Psoas muscle (tissue), 8 donors: ENCODE results near the gene SLC25A43. TPM values are rescaled to one million over a fixed set of nuclear protein-coding genes. Genes with fewer than 3 reads are reported as not detected.

ENCODE experiments used
- ATAC-seq, 4 donors: fragments of 200-7000 bp; cut with Tn5 transposase; one replicate each; pipeline ENCODE4 v1.9.1; 2020; ENCODE audit warnings: moderate library complexity in 3 of 4, mild to moderate bottlenecking in 2 of 4
- DNase-seq, 2 donors: peaks; one replicate each; pipeline ENCODE4 v3.0.0-alpha.2; 2020
- H3K27ac ChIP-seq: fragments of 200-600 bp; one replicate; pipeline ENCODE4 v1.8.0; 2022
- H3K27me3 ChIP-seq, 3 donors: fragments of 200-600 bp in 1 of 3; one replicate each; pipeline versions ENCODE4 v1.6.1 to v1.8.0; 2013 to 2022; ENCODE audit warnings: low read length in 2 of 3, mild to moderate bottlenecking in 2 of 3, moderate library complexity in 1 of 3; ENCODE audit not compliant: insufficient read depth in 3 of 3
- H3K36me3 ChIP-seq, 2 donors: fragments of 200-600 bp in 1 of 2; one replicate each; pipeline versions ENCODE4 v1.6.1 to v1.8.0; 2013 to 2022; ENCODE audit warnings: low read depth in 1 of 2, mild to moderate bottlenecking in 1 of 2, moderate library complexity in 1 of 2; ENCODE audit not compliant: insufficient read depth in 1 of 2
- H3K4me1 ChIP-seq: fragments of 200-600 bp; one replicate; pipeline ENCODE4 v1.8.0; 2022
- H3K4me3 ChIP-seq: fragments of 200-600 bp; one replicate; pipeline ENCODE4 v1.8.0; 2022; ENCODE audit warnings: mild to moderate bottlenecking
- H3K9me3 ChIP-seq: fragments of 200-600 bp; one replicate; pipeline ENCODE4 v1.8.0; 2022
- WGBS, 3 donors: extraction: QIAGEN DNeasy Blood & Tissue Kit; methylation state at CpG; one replicate each; pipeline versions ENCODE4 v1.1.6 to v1.1.7; 2013; 5-methylcytosine and 5-hydroxymethylcytosine counted together
- intact Hi-C, 2 donors: fragments of 100-400 bp; cut with DNase I; formaldehyde crosslinking; loops; one replicate each; pipeline versions ENCODE4 v1.11.0 to v1.14.2; 2022
- polyA plus RNA-seq, 3 donors: library from polyadenylated mRNA; stranded (reverse); fragments of 200-250 nt; gene quantifications; one replicate each; pipeline ENCODE4 v1.2.3, GENCODE V29; 2013
- total RNA-seq, 4 donors: library from RNA; stranded (reverse); fragmentation: NEBNext Ultra II Directional in 2 of 4; extraction: Animal tissue kit (Norgen Biotek cat#: 25700) in 2 of 4; gene quantifications; one replicate each; pipeline versions ENCODE4 v1.2.1 to v1.2.4, GENCODE V29; 2021 to 2023
- TF ChIP-seq, protein P1 (sequence below): fragments of 200-600 bp; IDR thresholded peaks from one replicate; pipeline ENCODE4 v1.8.0; 2022; ENCODE audit warnings: antibody characterized with exemption
- donor health status: healthy with polysubstance abuse.
- donor health status: DM: no; HTN: no; CAD: no; lungs with moderate emphysema.
- donor health status: Bipolar disorder and iron deficiency.
- donor health status: healthy.
- donor health status: DM: yes; HTN: yes; CAD: no.
- donor health status: DM: no; HTN: no; CAD: no.
- donor health status: DM: no; HTN: no; CAD: no.
- donor health status: DM: yes; HTN: yes; CAD: no.

The SLC25A43 gene
- total and polyA plus RNA-seq, 7 donors = 1.1 to 2.9 (median 1.6) TPM

DNA sequence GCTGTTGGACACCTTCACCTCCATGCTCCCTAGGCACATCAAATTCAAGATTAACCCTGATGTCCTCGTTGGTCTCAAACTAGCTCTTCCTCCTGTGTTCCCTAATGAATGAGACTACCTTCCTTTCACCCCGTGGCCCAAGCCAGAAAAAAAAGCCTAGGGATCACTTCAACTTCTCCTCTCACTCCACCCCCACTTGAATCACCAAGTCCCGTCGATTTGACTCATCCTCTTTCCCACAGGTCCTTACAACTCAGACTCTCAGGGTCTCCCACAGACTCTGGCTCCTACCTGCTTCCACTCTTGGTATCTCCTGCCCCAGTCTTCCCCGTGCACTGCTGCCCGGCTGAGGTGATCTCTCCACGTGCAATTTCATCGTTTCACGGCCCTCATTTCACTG is 8.5 kb downstream of the SLC25A43 start:
- WGBS, 3 donors = 71 to 91% (median 83%) methylated on average over 9 of the region's 9 CpGs
- DNase-seq (no peak), ATAC-seq (no peak)
- TF ChIP-seq, protein P1, sequence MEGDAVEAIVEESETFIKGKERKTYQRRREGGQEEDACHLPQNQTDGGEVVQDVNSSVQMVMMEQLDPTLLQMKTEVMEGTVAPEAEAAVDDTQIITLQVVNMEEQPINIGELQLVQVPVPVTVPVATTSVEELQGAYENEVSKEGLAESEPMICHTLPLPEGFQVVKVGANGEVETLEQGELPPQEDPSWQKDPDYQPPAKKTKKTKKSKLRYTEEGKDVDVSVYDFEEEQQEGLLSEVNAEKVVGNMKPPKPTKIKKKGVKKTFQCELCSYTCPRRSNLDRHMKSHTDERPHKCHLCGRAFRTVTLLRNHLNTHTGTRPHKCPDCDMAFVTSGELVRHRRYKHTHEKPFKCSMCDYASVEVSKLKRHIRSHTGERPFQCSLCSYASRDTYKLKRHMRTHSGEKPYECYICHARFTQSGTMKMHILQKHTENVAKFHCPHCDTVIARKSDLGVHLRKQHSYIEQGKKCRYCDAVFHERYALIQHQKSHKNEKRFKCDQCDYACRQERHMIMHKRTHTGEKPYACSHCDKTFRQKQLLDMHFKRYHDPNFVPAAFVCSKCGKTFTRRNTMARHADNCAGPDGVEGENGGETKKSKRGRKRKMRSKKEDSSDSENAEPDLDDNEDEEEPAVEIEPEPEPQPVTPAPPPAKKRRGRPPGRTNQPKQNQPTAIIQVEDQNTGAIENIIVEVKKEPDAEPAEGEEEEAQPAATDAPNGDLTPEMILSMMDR = no peak
- Histone ChIP-seq H3K27me3 (no peaks in the 10 kb centered on the region), H3K27ac (no peak overlapping the region), H3K4me3 (no peak overlapping the region), H3K9me3 (no peaks in the 10 kb centered on the region), H3K36me3 (no peaks in the 10 kb centered on the region), H3K4me1 (no peaks in the 10 kb centered on the region)
- intact Hi-C loops = no loop called here

DNA sequence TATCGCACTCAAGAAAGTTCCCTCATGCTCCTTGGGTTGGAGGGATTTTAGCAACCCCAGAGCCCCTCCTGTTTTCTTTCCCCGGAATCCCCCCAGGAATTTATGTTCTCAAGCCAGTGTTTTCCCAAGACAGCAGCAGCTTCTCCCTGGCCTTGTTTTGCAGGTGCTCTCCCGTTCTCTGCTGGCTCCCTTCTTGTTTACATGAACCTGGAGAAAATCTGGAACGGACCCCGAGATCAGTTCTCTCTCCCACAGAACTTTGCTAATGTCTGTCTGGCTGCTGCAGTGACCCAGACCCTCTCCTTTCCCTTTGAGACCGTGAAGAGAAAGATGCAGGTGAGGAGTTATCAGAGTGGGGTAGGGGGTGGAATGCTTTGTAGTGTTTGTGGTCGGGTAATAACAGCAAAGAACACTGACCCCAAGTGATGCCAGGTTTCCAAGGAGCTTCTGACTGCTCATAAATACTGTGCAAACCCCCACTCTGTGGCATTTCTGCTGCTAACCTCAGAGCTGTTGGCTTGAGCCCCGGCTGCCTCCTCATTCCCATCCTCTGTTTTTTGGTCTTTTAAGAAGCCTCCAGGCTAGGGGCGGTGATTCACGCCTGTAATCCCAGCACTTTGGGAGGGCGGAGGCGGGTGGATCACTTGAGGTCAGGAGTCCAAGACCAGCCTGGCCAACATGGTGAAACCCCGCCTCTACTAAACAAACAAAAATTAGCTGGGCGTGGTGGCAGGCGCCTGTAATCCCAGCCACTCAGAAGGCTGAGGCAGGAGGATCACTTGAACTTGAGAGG is 11.1 kb downstream of the SLC25A43 start:
- no peaks in the 10 kb centered on the region for H3K27me3 ChIP-seq
- WGBS, 3 donors = 59 to 70% (median 64%) methylated on average over 14 to 15 of the region's 15 CpGs
- ATAC-seq = no peak
- H3K4me3 ChIP-seq = no peak overlapping the region
- H3K36me3 ChIP-seq = no peaks in the 10 kb centered on the region
- TF ChIP-seq, protein P1 = no peak
- H3K9me3 ChIP-seq = no peaks in the 10 kb centered on the region
- intact Hi-C loops = loop anchor here in 1 of 2 donors (10.0 kb wide), 1 partner anchor 105 kb away; no protein-coding TSS in a partner anchor
- no peak overlapping the region for H3K27ac ChIP-seq
- DNase-seq = peak; percentile 67 to 82
- H3K4me1 ChIP-seq = no peaks in the 10 kb centered on the region

DNA sequence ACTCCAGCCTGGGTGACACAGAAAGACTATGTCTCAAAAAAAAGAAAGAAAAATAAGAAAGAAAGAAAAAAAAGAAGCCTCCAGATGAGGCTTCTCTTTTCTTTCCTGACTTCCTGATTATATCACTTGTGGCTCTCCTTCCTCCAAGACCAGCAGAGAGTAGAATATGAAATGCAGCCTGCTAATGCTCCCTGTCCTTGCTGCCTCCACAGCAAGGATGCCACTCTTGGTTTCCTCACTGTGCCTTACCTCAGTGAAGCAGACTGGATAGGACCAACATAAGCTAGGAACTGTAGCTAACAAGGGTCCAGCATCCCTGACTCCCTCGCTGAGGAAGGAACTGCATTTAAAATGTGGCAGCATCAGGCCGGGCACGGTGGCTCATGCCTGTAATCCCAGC is 11.7 kb downstream of the SLC25A43 start:
- 78 to 86% (median 79%) methylated on average over 3 of the region's 3 CpGs for WGBS, 3 donors
- intact Hi-C loops = loop anchor here in 1 of 2 donors (10.0 kb wide), 1 partner anchor 104 kb away; no protein-coding TSS in a partner anchor
- no peaks in the 10 kb centered on the region for H3K27me3 ChIP-seq
- DNase-seq (no peak), ATAC-seq (no peak)
- H3K4me3 ChIP-seq = no peak overlapping the region
- TF ChIP-seq, protein P1 = no peak
- no peak overlapping the region for H3K27ac ChIP-seq
- H3K9me3 ChIP-seq = no peaks in the 10 kb centered on the region
- no peaks in the 10 kb centered on the region for H3K36me3 ChIP-seq
- no peaks in the 10 kb centered on the region for H3K4me1 ChIP-seq

DNA sequence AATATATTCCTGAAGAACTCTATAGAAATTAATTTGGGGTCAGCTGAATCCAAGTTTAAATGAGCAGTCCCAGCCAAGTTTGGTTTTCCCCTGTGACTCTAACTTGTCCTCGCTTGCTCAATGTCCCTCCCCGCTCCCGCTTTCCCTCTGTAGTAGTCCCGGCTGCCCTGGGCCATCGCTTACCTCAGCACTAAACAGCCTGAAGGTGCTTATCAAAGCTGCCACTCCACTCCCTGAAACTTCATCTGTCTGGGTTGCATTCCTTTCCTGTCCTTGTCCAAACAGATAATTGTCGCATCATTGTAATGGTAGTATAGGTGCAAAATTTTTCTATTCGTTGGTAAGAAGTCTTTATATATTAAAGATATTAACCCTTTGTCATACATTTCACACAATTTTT is 12.8 kb downstream of the SLC25A43 start:
- WGBS, 3 donors = 74 to 77% (median 76%) methylated on average over 7 of the region's 7 CpGs
- Histone ChIP-seq H3K4me1 (no peaks in the 10 kb centered on the region), H3K36me3 (no peaks in the 10 kb centered on the region), H3K27me3 (no peaks in the 10 kb centered on the region), H3K4me3 (no peak overlapping the region), H3K27ac (no peak overlapping the region), H3K9me3 (no peaks in the 10 kb centered on the region)
- ATAC-seq (no peak), DNase-seq (no peak)
- intact Hi-C loops = loop anchor here in 1 of 2 donors (10.0 kb wide), 1 partner anchor 103 kb away; no protein-coding TSS in a partner anchor
- TF ChIP-seq, protein P1 = no peak
